GM23248 (cell line): Measurements from ENCODE around the gene HTR4. TPM values are rescaled to one million over a fixed set of nuclear protein-coding genes. Genes with fewer than 3 reads are reported as not detected.

Experiments
- DNase-seq: peaks from one replicate; pipeline ENCODE4 v3.0.0-alpha.2; 2015
- H2AFZ ChIP-seq: fragments of 200-600 bp; sonication (generic); 2 replicates; pipeline ENCODE4 v1.6.1; 2016; ENCODE audit warnings: antibody characterized with exemption
- H3F3A ChIP-seq: fragments of 200-600 bp; sonication (generic); 2 replicates; pipeline ENCODE4 v1.6.1; 2016; ENCODE audit warnings: mild to moderate bottlenecking, antibody characterized with exemption, mixed run types; ENCODE audit not compliant: insufficient read depth
- H3K27ac ChIP-seq: fragments of 200-600 bp; sonication (generic); 2 replicates; pipeline ENCODE4 v1.5.1; 2016; ENCODE audit warnings: mild to moderate bottlenecking
- H3K27me3 ChIP-seq: fragments of 200-600 bp; sonication (generic); replicated peaks from 2 replicates; pipeline ENCODE4 v1.6.1; 2016; ENCODE audit warnings: mild to moderate bottlenecking; ENCODE audit not compliant: insufficient read depth
- H3K36me3 ChIP-seq: fragments of 200-600 bp; sonication (generic); 2 replicates; pipeline ENCODE4 v1.6.1; 2016; ENCODE audit warnings: low read depth, mild to moderate bottlenecking
- H3K4me1 ChIP-seq: fragments of 200-600 bp; sonication (generic); 2 replicates; pipeline ENCODE4 v1.6.1; 2016; ENCODE audit warnings: mild to moderate bottlenecking; ENCODE audit not compliant: insufficient read depth
- H3K4me2 ChIP-seq: fragments of 200-600 bp; sonication (generic); one replicate; pipeline ENCODE4 v1.6.1; 2016; ENCODE audit warnings: mild to moderate bottlenecking; ENCODE audit not compliant: unreplicated experiment
- H3K4me3 ChIP-seq: fragments of 200-600 bp; sonication (generic); 2 replicates; pipeline ENCODE4 v1.5.1; 2016; ENCODE audit warnings: mild to moderate bottlenecking
- H3K79me2 ChIP-seq: fragments of 200-600 bp; sonication (generic); 2 replicates; pipeline ENCODE4 v1.6.1; 2016; ENCODE audit warnings: mild to moderate bottlenecking; ENCODE audit not compliant: insufficient read depth
- H3K9ac ChIP-seq: fragments of 200-600 bp; sonication (generic); 2 replicates; pipeline ENCODE4 v1.6.1; 2016; ENCODE audit warnings: mild to moderate bottlenecking
- H3K9me2 ChIP-seq: fragments of 200-600 bp; sonication (generic); 2 replicates; pipeline ENCODE4 v1.6.1; 2016; ENCODE audit warnings: mixed run types, mild to moderate bottlenecking, moderate library complexity; ENCODE audit not compliant: insufficient read depth
- H3K9me3 ChIP-seq: fragments of 200-600 bp; sonication (generic); one replicate; pipeline ENCODE4 v1.6.1; 2017; ENCODE audit warnings: low read depth
- H4K20me1 ChIP-seq: fragments of 200-600 bp; sonication (generic); 2 replicates; pipeline ENCODE4 v1.6.0; 2016; ENCODE audit not compliant: insufficient read depth
- EZH2 ChIP-seq: fragments of 200-600 bp; sonication (generic); IDR thresholded peaks from 2 replicates; pipeline ENCODE4 v1.6.1; 2018; ENCODE audit warnings: antibody characterized with exemption, mild to moderate bottlenecking; ENCODE audit not compliant: insufficient read depth, poor library complexity, severe bottlenecking
- EZH2phosphoT487 ChIP-seq: fragments of 200-600 bp; sonication (generic); IDR thresholded peaks from 2 replicates; pipeline ENCODE4 v1.6.1; 2018; ENCODE audit warnings: antibody characterized with exemption, moderate library complexity, mild to moderate bottlenecking, low read depth; ENCODE audit not compliant: insufficient read depth
- WGBS, 2 experiments: methylation state at CpG; one replicate each; pipeline ENCODE4 v1.1.6; 2015 to 2017; ENCODE audit warnings: low lambda C conversion rate in 2 of 2, low coverage in 1 of 2; ENCODE audit errors: missing lambda C conversion rate in 2 of 2; 5-methylcytosine and 5-hydroxymethylcytosine counted together
- in situ Hi-C: fragments of 300-500 bp; cut with MboI; formaldehyde crosslinking; loops from 2 replicates; pipeline ENCODE4 v1.15.0; 2020
- polyA plus RNA-seq: library from polyadenylated mRNA; unstranded; fragments of >200 nt; fragmentation: Nextera tagmentation; extraction: Ambion mirVana; gene quantifications from 2 replicates; pipeline ENCODE4 v1.2.1, GENCODE V29; 2016
- total RNA-seq: library from RNA; depleted of rRNA; stranded (reverse); fragments of >200 nt; shearing (Covaris generic); gene quantifications from 2 replicates; pipeline ENCODE4 v1.2.3, GENCODE V29; 2014

HTR4 gene
- total and polyA plus RNA-seq, 2 experiments from 2014 or later: not detected

DNA sequence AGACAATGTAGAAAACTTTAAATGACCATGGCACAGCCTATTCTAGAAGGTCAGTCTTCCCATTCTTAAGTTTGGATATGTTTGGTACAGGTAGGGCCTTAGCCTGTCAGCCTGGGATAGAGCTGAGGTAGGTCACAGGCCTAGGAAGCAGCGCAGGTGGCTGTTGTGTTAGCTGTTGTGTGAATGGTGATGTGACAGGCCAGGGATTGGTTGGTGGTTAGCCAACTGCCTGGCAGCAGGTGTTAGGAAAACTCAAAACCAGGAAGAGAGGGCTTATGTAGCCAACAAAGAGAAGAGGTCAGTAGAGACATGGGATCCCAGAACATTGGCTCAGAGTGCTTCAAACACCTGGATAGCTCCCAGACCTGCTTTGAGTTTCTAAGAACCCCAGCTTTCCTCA lies 186.4 kb downstream of the HTR4 start:
- Histone ChIP-seq H3F3A (no peaks in the 10 kb centered on the region), H3K27ac (no peak overlapping the region), H3K36me3 (no peaks in the 10 kb centered on the region), H3K27me3 (no peaks in the 10 kb centered on the region), H3K4me3 (no peak overlapping the region), H3K4me2 (no peak overlapping the region), H3K79me2 (no peaks in the 10 kb centered on the region), H3K4me1 (no peaks in the 10 kb centered on the region), H2AFZ (no peak overlapping the region), H3K9me2 (no peaks in the 10 kb centered on the region), H3K9me3 (no peaks in the 10 kb centered on the region), H4K20me1 (no peaks in the 10 kb centered on the region), H3K9ac (no peak overlapping the region)
- no peak for TF ChIP-seq EZH2phosphoT487
- no peak for TF ChIP-seq EZH2
- no peak for DNase-seq
- 52 to 63% methylated on average over 1 of the region's 1 CpG for WGBS, 2 experiments
- in situ Hi-C loops: no loop called here

GRCh38 chr5:148466236-148466580 lies 188.1 kb downstream of the HTR4 start:
- Histone ChIP-seq H3K9me2 (no peaks in the 10 kb centered on the region), H2AFZ (no peak overlapping the region), H3K27me3 (no peaks in the 10 kb centered on the region; the same call in 1 of the 2 replicates), H3K4me1 (no peaks in the 10 kb centered on the region), H3K79me2 (no peaks in the 10 kb centered on the region), H3K9ac (no peak overlapping the region), H3K9me3 (no peaks in the 10 kb centered on the region), H3K4me3 (no peak overlapping the region), H3K36me3 (no peaks in the 10 kb centered on the region), H4K20me1 (no peaks in the 10 kb centered on the region), H3K27ac (no peak overlapping the region), H3F3A (no peaks in the 10 kb centered on the region), H3K4me2 (no peak overlapping the region)
- DNase-seq: no peak
- whole genome bisulfite sequencing, 2 experiments: 43 to 58% methylated on average over 4 of the region's 4 CpGs
- in situ Hi-C loops: no loop called here
- no peak for TF ChIP-seq EZH2phosphoT487
- no peak for TF ChIP-seq EZH2

DNA sequence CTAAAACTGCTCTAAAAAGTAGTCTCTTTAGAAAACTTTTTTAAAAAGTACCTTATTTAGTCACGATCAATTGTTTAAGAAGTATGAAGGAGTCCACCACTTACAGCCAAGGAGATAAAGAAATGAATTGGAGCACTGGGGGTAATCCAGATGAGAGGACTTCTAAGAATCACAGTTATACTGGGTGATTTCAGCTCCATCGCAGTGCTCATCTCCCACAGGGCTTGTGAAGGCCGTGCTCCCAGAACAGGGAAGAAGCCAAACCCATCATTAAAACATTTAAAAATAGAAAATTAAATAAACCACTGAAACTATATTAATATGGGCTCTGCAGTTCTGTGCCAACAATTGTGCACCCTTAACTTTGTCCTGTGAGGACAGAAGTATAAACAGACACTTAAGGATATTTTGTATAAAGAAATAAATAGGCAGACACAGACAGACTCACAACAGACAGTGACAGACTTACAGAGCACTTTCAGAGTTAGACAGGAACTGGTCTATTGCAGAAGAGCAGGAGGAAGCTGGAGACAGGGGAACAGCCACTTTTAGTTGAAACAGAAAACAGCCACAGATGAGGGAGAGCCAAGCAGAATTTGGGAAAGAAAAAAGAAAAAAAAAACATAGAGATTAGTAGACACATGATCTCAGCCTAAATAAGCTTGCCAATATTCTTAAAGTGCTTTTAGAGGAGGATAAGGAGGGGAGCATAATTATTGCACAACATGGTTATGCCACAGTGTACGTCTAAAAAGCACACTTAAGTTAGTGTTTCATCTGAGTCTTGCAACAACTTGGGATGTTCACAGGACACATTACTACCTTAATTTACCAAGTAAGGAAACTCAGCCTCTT lies 188.7 kb downstream of the HTR4 start:
- Histone ChIP-seq H3K4me2 (no peak overlapping the region), H2AFZ (no peak overlapping the region), H3K9ac (no peak overlapping the region), H3K4me1 (no peaks in the 10 kb centered on the region), H4K20me1 (no peaks in the 10 kb centered on the region), H3K27ac (no peak overlapping the region), H3K9me3 (no peaks in the 10 kb centered on the region), H3K27me3 (no peaks in the 10 kb centered on the region; the same call in 1 of the 2 replicates), H3K36me3 (no peaks in the 10 kb centered on the region), H3K4me3 (no peak overlapping the region), H3K9me2 (no peaks in the 10 kb centered on the region), H3K79me2 (no peaks in the 10 kb centered on the region), H3F3A (no peaks in the 10 kb centered on the region)
- 32 to 36% methylated on average over 4 of the region's 4 CpGs for WGBS, 2 experiments
- no peak for DNase-seq
- TF ChIP-seq EZH2phosphoT487 (no peak), EZH2 (no peak)
- in situ Hi-C loops: no loop called here

DNA sequence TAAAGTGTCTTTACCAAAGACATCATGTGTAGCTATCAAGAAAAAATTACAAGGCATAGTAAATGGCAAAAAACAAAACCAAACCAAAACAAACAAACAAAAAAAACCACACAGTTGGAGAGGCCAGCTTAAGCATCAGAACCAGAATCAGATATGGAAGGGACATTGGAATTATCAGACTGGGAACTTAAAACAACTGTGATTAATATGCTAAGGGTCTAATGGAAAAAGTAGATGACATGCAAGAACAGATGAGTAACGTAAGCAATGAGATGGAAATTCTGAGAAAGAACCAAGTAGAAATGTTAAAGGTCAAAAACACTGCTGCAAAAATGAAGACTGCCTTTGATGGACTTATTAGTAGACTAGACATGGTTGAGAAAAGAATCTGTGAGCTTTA lies 194.7 kb downstream of the HTR4 start:
- 36 to 65% methylated on average over 1 of the region's 1 CpG for WGBS, 2 experiments
- Histone ChIP-seq H3K79me2 (no peaks in the 10 kb centered on the region), H3K9me2 (no peaks in the 10 kb centered on the region), H3K4me3 (no peak overlapping the region), H3F3A (no peaks in the 10 kb centered on the region), H3K36me3 (no peaks in the 10 kb centered on the region), H3K27ac (no peak overlapping the region), H3K9me3 (no peaks in the 10 kb centered on the region), H3K4me1 (no peaks in the 10 kb centered on the region), H3K4me2 (no peak overlapping the region), H4K20me1 (no peaks in the 10 kb centered on the region), H3K9ac (no peak overlapping the region), H3K27me3 (no peaks in the 10 kb centered on the region; the same call in 1 of the 2 replicates), H2AFZ (no peak overlapping the region)
- in situ Hi-C loops: no loop called here
- no peak for TF ChIP-seq EZH2
- DNase-seq: no peak
